GM19372 (cell line): ENCODE measurements around the gene QSOX2.

Source experiments
- ATAC-seq: cut with Tn5 transposase; IDR thresholded peaks from one replicate; pipeline ENCODE4 v1.9.1; 2021; ENCODE audit warnings: mild to moderate bottlenecking, low read depth, moderate library complexity; ENCODE audit not compliant: unreplicated experiment

Gene QSOX2

DNA sequence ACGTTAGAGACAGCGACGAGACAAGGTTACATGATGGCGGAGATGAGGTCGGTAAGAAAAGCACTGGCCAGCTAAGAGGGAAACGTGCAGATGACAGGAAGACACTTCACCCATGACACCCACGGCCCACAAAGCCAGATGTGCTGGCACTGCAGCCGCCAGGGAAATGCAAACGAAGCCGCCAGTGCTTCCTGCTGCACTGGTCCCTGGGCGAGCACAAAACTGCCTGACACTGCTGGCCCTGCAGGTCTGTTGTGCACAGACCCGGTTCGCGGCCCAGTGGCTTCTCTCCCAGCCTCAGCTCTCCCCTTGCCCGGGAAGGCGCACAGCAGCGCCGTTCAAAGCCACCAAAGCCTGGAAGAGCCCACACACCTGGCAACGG is 20.3 kb downstream of the QSOX2 start:
- no peak for ATAC-seq

DNA sequence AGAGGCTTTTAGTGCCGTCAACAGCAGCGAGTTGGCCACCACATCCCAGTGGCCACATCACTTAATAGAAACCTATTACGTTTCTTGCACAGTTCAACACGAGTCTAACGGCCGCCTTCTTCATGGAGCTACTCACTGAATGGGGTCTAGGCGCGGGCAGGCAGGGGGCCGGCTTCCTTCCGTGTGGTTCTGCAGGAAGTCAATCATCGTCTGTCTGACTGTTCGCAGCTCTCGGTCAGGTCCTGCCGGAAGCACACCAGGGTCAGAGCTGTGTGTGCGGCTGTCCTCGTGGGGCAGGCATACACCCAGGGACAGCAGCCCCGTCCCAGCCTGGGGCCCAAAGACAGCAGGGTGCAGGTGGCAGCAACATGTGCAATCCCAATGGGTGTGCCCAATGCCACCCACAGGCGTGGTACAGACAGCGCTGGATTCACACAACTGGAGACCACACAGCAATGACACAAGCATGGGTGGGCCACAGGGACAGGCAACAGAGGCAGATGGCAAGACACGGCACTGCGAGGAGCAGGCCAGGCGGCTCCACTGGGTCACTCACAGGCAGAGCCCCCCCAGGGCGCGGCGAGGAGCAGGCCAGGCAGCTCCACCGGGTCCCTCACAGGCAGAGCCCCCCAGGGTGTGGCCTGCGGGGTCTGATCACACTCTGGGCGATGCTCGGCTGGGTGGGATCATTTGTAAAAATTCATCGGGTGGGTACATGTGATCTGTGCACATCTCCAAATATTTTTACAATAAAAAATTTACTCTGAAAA is 21.6 kb downstream of the QSOX2 start:
- ATAC-seq, result no peak

DNA sequence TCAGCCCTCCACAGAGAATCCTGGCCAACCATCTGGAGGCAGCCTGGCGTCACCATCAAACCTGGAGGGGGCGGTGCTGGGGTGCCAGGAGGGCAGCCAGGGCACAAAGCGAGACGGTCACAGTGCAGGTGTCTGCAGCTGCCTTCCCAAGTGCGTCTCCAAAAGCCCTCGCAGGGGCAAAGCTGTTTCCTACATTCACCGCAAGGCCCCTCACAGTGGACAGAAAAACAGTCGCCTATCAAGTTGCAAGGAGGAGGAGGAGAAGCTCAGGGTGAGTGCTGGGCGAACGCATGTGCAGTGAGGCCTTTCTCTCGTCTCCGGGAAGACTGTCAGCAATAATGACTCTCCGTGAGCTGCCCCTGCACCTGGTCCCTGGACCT is 22.7 kb downstream of the QSOX2 start:
- no peak for ATAC-seq

DNA sequence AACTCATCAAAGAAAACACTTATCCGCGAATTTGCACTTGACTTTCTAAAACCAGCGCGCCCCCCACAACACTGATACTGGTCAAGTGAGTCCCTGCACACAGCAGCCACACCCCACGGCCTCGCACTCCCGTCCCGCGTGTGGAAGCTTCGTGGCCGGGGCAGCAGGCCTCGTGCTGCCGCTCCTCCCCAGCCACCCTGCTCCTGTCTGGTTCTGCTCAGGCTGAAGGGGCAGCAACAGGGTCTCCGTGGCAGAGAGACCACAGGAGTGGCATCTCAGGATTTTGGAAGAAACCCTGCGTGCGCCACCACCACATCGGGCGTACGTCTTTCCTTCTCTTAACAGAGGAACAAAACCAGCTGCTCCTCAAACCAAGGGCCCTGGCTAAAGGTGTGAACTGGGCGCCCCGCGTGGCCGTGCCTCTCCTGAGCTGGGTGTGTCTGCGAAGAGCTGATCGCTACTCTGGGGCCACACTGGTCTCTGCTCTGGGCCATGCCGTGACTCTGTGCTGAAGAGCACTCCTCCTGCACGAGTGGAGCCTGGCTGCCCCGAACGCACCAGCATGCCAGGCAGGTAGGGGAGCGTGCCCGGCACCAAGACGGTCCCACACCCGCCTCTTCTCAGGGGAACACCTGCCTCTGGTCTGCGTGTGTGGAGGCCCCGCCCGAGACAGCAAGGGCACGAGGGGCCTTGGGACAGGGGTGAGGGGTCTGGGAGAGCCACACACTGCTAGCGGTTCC is 23.3 kb downstream of the QSOX2 start:
- ATAC-seq, result no peak

DNA sequence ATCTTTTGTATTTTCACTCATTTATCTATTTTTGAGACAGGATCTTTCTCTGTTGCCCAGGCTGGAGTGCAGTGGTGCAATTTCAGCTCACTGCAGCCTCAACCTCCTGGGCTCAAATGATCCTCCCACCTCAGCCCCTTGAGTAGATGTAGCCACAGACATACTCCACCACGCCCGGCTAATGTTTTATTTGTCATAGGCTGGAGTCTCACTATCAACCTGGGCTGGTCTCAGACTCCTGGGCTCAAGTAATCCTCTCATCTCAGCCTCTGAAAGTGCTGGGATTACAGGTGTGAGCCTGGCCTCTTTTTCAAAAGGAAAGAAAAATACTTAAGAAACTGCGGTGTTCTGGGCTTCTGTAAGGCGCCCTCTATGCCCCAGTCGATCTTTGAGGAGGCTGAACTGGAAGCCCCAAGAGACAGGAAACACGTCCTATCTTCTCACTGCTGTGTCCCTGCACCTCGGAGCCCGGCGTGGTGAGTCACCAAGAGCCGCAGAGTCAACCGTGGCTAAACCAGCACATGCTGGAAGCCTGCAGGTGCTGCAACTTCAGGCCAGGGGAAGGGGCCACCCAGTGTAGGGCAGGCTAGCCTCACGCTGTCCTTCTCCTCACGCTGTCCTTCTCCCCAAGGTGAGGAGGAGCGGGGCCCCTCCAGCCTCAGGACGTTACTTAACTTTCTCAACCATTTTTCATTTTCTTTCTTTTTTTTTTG is 25.4 kb downstream of the QSOX2 start:
- ATAC-seq, result no peak

DNA sequence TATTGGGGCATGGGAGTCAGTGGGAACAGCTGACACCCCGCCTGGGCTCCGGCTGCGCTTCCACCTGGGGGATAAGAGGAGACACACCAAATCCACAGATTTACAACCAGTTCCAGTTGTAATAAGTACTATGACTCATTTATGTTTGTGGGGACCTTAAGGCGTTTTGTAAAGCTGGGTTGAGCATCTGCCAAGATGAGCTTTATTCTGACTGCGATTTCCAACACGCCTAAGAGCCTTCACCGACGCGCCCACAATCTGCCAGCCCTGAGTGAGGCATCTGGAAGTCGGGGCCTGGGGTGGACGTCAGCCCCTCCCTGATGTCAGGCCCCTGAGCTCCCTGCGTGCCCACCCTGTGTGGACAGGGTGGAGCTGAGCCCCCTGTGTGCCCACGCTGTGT is 26.3 kb downstream of the QSOX2 start:
- no peak for ATAC-seq

DNA sequence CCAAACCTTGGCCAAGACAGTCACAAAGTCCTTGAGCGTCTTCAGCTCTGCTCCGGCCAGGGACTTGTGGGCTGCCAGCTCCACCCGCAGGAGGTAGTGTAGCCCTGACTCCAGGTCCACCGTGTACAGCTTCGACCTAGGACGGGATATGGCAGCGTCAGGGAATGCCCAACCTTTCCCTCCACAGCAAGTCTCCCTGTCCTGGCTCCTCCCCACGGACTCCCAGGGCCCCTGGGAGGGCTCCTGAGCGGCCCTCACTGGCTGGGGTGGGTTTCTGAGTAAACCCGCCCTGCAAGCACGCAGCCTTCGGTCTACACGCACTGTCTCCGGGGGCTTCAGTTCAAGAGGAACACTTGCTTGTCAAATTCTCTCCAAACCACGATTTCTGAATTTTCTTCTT is 26.9 kb downstream of the QSOX2 start:
- no peak for ATAC-seq

DNA sequence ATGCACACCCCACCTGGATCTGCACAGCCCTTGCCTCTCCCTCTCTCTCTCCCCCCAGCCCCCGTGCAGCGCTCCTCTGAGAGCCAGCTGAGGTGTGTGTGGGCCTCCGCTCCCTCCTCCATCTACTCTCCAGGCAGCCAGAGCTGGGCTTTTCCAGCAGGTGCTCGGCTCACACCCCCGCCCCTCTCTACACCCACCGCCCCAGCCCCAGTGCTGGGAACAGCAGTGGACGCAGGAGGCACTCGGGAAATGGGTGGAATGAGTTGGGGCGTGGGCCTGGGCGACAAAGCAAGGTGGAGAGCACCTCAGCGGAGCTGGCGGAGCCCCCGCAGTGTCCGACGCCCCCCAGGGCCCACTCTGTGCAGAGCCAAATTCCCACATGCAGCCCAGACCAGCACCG is 27.3 kb downstream of the QSOX2 start:
- no peak for ATAC-seq

DNA sequence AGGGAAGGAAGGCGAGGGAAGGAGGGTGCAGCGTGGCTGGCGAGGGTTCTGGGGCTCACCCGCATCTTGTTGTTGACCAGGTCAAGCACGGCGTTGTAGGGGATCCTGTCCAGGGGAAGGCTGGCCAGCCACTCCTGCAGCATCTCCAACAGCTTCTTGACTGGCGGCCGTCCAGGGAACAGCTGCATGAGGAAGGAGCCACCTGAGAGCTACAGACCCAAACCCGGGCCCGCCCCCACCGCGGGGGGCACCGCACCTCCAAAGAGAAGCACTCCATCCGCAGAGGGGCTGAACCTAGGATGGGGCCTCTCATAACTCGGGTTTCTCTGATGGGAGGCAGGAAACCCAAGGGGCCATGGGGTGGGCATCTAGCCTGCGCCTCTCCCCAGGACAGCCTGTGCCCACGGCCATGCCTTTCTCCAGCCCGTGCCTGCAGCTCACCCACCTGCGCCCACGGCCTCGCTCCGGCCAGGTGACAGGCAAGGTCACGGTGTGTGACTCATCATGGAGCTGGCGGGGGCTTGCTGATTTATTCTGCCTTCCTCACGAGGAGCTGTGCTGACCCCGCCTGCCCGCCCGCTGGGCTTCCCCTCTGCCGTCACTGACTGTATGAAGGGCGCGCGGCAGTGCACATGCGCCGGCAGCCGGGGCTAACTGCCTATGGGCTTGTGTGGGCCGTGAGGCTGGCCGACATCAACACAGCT is 28.9 kb downstream of the QSOX2 start:
- no peak for ATAC-seq

DNA sequence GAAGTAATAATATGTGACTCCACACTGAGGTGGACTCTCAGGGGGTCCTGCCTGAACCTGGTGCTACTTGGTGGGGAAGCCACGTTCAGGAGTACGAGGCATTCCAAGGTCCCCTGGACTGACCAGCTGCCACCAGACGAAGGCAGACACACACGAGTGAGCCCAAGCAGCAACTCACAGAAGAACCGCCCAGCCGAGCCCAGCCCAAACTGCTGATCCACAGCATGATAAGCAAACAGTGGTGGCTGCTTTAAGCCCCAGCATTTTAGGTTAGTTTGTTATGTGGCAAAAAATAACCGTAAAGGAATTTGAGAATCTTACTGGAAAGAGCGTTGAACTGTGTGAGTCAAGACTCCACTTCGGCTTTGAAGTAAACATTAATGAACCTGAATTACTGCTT is 31.9 kb downstream of the QSOX2 start:
- no peak for ATAC-seq

DNA sequence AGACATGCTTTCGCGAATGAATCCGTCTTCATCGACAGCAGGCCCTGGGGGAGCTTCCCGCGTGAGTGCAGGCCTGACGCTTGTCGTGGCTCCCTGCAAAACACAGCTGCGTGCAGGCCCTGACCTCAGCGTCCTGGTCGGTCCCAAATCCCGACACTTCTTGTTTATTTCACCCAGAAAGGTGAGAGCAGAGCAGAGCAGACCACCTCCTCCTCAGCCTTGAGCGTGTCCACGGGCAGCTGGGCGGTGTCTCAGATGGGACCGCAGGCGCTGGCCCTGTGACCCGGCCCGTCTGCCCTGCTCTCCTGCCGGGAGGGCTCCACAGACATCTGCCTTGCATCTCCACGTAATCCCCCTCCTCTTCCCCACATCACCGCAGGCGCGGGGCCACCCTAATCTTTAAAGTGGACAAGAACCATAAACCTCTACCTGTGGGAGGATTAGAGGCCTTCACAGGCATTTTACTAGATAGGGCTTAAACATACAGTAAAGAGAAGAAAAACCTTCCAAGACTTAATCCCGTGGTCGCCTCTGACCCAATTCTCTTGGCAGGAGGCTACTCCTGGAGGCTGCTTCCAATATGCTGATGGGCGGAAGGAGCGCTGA is 33.2 kb downstream of the QSOX2 start:
- ATAC-seq, result no peak

DNA sequence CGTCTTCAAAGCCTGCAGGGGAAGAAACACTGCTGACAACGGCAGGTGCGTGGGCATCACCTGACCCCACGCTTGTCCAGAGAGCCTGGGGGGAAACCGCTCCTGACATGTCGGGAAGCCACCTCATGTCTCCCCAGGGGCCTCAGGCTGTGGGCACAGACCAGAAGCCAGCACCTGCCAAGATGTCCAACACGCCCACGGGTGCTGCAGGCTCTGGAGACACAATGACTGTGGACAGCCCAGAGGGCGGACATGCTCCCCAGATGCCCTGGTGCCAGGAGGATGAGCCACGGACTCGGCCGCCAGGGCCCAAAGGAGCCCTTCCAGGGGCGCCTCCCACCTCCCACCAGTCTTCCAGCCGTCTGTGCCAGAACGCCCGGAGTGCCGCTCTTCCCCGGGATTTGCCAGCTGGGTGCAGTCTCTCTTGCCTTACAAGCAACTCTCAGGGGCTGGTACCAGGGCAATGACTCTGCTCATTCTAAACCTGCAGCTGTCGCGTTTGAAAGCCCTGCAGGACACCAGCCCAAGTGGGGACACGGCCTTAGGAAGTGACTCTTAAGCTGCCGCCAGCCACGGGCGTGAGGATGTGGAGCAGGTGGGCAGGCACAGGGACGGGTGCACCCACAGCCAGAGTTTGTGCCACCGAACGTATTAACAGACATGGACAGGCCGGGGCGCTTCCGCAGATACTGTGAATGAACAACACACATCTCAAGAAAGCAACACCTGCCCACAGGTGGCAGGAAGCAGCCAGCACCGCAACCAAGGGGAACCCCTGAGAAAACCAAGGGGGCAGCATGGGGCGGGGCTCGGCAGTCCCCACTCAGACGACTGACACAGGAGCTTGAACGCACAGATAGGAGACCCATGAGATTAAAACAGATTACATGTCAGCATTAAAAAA is 33.9 kb downstream of the QSOX2 start:
- no peak for ATAC-seq

DNA sequence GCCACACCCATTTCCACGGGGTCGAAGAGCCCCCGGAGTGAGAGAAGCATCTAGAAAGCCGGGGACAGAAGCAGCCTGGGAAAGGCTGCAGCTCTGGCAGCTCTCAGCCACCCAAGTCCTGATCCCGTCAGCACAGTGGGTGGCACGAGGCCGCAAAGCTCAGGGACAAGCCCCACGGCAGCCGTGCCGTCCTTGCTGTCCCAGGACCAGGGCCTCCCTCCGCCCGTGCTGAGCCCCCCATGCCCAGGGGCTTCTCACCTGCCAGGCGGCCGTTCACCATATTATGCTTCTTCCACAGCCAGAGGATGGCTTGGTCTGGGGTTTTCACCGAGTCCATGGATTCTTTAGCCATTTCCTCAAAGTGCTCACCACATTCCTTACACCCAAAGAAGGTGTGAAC is 34.6 kb downstream of the QSOX2 start:
- ATAC-seq, result no peak

DNA sequence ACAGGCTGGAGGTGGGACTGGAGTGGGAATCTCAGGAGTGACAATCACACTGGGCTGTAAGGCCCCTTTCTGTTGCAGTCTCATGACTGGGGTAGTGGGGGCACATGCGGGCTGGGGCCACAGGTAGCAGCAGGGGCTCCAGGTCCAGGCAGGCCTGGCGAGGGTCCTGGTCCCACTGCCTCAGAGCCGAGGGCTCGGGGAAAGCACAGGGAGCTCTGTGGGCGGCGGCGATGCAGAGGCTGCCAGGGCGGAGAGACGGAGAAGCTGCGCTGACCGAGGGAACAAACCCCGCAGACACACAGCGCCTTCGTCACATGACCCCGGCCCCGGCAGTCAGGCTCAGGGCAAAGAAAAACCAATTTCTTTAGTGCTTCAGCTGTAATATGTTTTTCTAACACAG is 35.3 kb downstream of the QSOX2 start:
- no peak for ATAC-seq

DNA sequence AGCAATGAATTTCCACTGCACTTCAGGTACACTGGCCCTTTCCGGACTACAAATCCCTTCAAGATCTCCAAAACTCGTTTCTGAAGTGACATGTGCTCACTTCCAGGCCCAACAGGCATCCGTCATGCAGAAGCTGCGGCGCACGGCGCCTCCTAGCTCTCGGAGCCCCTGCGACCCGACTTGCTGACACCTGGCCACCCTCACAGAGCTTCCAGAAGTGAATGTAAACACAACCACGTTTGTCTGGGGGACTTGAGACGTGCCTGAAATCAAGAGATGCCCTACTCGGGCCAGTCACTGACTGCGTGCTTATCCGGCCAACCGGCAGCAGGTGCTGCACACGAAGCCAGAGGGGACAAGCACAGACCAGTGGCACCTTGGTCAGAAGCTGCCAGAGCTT is 35.8 kb downstream of the QSOX2 start:
- ATAC-seq, result no peak

DNA sequence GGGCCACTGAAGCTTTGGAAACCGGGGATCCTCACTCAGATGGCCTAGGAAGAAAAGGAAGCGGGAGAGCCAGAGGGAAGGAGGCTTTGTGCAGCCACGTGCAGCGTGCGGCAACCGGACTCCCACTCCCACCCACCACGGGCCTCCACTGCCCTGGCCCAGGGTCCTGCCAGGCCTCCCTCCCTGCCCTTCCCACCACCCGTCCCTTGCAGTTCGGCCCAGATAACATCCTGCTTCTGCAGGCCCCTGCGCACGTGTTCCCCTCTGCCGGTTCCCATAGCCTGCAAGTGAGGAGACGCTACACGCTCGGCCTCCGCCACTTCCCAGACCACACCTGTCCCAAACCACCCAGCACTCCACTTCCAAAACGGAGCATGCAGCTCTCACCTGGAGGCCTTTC is 36.4 kb downstream of the QSOX2 start:
- no peak for ATAC-seq

DNA sequence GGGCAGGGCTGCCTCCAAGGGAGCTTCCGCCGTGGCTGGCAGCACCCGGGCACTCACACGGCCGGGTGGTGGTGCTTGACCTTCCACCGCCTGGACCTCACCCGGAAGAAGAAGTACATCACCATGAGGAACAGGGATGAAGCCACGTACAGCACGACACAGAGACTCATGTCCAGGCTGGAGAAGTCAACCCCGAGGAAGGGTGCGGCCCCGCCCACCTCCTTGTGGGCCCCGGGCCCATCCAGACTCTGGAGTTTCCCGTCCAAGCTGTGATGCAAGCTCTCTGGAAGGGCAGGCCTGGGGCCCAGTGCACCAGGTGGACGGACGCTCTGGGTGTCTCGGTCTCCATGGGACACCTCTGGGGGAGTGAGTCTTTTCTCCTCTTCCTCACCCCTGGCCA is 36.9 kb downstream of the QSOX2 start:
- ATAC-seq, result no peak

DNA sequence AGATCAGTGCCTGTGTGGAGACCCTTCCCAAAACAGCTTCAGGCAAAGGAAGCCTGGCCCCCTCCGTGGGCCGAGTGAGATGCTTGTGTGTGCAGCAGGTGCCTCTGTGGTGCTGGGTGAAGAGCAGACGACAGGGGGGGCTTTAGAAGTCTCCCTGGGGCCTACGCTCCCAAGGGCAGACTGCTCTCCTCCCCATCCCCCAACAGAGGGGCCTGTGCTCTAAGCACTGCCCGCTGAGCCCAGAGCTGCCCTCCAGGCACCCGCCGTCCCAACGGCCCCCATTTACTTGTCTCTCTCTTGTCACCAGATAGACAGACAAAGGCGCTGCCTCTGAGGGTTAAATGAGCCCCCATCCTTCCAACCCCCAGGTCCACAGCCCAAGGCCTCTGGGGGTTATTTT is 38.0 kb downstream of the QSOX2 start:
- ATAC-seq, result no peak

DNA sequence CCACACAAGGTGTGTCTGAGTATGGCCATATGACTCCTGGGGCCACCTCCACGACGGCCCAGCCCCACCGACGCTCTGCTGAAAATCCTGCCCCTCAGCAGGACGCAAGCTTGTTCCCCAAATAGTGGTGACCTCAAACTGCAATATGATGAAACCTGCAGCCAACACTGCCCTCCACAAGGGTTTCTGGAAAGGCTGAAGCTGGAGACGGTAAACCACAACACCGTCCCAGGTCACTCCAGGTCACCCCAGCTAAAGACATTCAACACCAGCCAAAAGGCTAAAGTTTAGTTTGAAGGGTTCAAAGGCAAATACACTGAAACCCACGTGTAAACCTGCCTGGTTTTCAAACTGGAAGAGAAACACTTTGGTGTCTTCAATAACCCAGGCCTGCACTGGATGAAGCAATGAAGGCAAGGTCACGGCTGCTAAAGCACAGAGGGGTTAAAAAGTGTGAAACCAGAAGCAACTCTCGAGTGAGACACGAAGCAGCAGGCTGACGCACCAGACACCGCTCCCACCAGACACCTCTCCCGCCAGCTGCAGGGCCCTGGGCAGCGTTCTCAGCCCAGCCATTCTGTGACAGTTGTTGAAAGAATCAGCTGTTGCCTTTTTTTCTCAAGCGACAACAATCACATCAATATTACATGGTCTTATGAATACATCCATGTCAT is 38.9 kb downstream of the QSOX2 start:
- no peak for ATAC-seq
